Measurements from ENCODE around the gene SOBP.

Gene SOBP

GRCh38 chr6:107542192-107542668, 52.3 kb downstream of the SOBP start:
- H3K4me3 ChIP-seq (replicated peaks; ENCODE audit: low read depth, low read length) = no peak overlapping the region
- TF ChIP-seq, protein P1, sequence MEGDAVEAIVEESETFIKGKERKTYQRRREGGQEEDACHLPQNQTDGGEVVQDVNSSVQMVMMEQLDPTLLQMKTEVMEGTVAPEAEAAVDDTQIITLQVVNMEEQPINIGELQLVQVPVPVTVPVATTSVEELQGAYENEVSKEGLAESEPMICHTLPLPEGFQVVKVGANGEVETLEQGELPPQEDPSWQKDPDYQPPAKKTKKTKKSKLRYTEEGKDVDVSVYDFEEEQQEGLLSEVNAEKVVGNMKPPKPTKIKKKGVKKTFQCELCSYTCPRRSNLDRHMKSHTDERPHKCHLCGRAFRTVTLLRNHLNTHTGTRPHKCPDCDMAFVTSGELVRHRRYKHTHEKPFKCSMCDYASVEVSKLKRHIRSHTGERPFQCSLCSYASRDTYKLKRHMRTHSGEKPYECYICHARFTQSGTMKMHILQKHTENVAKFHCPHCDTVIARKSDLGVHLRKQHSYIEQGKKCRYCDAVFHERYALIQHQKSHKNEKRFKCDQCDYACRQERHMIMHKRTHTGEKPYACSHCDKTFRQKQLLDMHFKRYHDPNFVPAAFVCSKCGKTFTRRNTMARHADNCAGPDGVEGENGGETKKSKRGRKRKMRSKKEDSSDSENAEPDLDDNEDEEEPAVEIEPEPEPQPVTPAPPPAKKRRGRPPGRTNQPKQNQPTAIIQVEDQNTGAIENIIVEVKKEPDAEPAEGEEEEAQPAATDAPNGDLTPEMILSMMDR (IDR thresholded peaks at IDR 0.05; ENCODE audit: low read length, missing control alignments) = no peak
- no peak for DNase-seq (ENCODE audit: low read depth)

GRCh38 chr6:107543088-107543487, 53.2 kb downstream of the SOBP start:
- no peak for DNase-seq (ENCODE audit: low read depth)
- H3K4me3 ChIP-seq (replicated peaks; ENCODE audit: low read depth, low read length) = no peak overlapping the region
- TF ChIP-seq, protein P1 (IDR thresholded peaks at IDR 0.05; ENCODE audit: low read length, missing control alignments) = no peak

- H3K4me3 ChIP-seq (replicated peaks; ENCODE audit: low read depth, low read length) = no peak overlapping the region
- TF ChIP-seq, protein P1 (IDR thresholded peaks at IDR 0.05; ENCODE audit: low read length, missing control alignments) = no peak
- no peak for DNase-seq (ENCODE audit: low read depth)
Measured at GRCh38 chr6:107543567-107543966, 53.6 kb downstream of the SOBP start.

DNA sequence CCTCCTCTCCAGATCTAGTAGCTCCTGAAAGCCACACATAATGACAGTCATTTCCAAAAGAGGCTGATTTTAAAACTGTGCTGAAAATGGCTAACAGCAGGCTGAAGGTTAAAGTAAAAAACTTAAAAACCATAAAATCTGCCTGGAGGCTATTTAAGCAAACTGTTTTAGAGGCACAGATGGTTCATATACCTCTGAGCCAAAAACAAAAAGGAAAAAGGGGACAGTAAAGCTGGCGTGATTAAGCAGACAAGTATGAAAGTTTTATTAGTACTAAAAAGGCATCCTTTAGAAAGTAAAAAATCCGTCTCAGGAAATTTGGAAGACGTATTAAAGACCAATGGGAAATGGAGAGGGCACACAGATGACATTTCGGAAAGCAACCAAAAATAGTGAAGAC, 55.8 kb downstream of the SOBP start:
- TF ChIP-seq, protein P1 (IDR thresholded peaks at IDR 0.05; ENCODE audit: low read length, missing control alignments) = no peak
- no peak for DNase-seq (ENCODE audit: low read depth)
- H3K4me3 ChIP-seq (replicated peaks; ENCODE audit: low read depth, low read length) = no peak overlapping the region

DNA sequence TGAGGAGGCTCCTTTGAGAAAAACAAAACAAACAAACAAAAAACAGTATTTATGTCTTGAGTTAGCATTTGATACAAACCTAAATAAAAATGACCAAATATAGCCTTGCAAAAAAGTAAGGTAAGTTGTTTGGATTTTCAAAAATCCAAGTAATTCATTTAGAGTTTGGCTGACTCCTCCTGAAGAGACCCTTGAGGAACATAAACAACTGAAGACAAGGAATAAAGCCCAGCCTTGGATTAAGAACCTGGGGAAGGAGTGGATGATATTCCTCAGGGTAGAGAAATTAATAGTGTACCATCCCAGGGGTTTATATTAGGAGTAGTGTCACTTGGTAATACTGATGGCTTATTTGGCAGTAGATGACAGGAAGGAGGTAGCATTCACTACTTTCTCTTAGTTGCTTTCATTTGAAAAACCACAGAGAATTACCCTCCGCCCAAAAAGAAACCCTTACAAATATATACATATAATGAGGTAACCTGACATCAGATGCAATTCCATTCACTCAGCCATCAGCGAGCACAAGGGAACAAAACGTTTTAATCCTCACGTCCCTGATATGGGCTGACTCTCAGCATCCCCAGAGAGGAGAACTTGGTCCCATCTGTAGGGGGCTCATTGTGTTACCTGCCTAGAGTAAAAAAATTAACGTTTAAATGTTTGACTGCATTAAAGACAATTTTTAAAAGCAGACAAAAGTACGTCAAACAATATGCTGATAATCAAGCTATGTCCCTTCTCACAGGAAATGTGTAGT, 57.0 kb downstream of the SOBP start:
- no peak overlapping the region for H3K4me3 ChIP-seq (replicated peaks; ENCODE audit: low read depth, low read length)
- DNase-seq (ENCODE audit: low read depth) = no peak
- TF ChIP-seq, protein P1 (IDR thresholded peaks at IDR 0.05; ENCODE audit: low read length, missing control alignments) = no peak

DNA sequence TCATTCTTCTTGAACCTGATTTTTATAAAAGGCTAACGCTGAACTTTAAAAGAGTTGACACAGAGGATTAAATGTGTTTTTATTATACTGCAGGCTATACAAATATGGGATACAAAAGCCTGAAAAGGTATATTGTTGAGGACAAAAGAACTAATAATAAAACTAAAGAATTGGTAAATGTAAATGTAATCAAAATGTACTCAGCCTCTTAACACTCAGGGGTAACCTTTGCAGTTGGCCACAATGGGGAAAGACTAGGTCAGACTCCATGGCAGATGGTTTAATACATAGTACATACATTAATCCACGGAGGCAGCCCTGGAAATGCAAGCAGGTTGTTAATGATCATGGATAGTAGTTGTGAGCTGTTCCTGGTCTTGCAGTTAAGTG, 57.5 kb downstream of the SOBP start:
- DNase-seq (ENCODE audit: low read depth) = no peak
- TF ChIP-seq, protein P1 (IDR thresholded peaks at IDR 0.05; ENCODE audit: low read length, missing control alignments) = no peak
- no peak overlapping the region for H3K4me3 ChIP-seq (replicated peaks; ENCODE audit: low read depth, low read length)

Measured in fibroblast of pulmonary artery (primary cell).